Naive thymus-derived CD4-positive, alpha-beta T cell (primary cell): ENCODE measurements around the gene CCDC126. TPM values are rescaled to one million over a fixed set of nuclear protein-coding genes. Genes with fewer than 3 reads are reported as not detected.
"Not testable (repeated sequence)": the region's sequence is repeated elsewhere in the genome, so short reads cannot be mapped to it uniquely, and the experiment has no call there.

ENCODE experiments used
- ATAC-seq: fragments of 150-1000 bp; cut with Tn5 transposase; 2 replicates; pipeline ENCODE4 v1.10.0; 2021; ENCODE audit warnings: mild to moderate bottlenecking, moderate library complexity
- CTCF ChIA-PET: fragments of 350-600 bp; sonication (Branson Sonifier 250); formaldehyde crosslinking; loops from one replicate; lab custom pipeline; 2021; ENCODE audit warnings: antibody characterized with exemption; lab: Charles Lee
- POLR2A ChIA-PET: fragments of 350-600 bp; sonication (Branson Sonifier 250); formaldehyde crosslinking; loops from one replicate; lab custom pipeline; 2021; ENCODE audit warnings: antibody characterized with exemption, inconsistent platforms; lab: Charles Lee
- DNase-seq, 9 donors: peaks; one replicate each; pipeline versions ENCODE4 v3.0.0 to v3.0.0-alpha.2; 2020 to 2022; ENCODE audit warnings: mixed read lengths in 1 of 9
- H3K27ac ChIP-seq: one replicate; pipeline ENCODE4 v1.7.0; 2013; ENCODE audit warnings: mild to moderate bottlenecking, low read depth, low read length, moderate library complexity
- H3K27me3 ChIP-seq, 2 donors: one replicate each; pipeline ENCODE4 v1.7.0; 2013; ENCODE audit warnings: low read length in 2 of 2, mild to moderate bottlenecking in 2 of 2, moderate library complexity in 2 of 2; ENCODE audit not compliant: control insufficient read depth in 2 of 2, insufficient read depth in 2 of 2
- H3K36me3 ChIP-seq, 3 experiments: 1 replicate in 2 of 3; 2 replicates in 1 of 3; pipeline ENCODE4 v1.7.0; 2013; ENCODE audit warnings: low read length in 3 of 3, mild to moderate bottlenecking in 3 of 3, moderate library complexity in 1 of 3; ENCODE audit not compliant: insufficient read depth in 3 of 3, control insufficient read depth in 2 of 3
- H3K4me1 ChIP-seq, 2 donors: one replicate each; pipeline ENCODE4 v1.7.0; 2013; ENCODE audit warnings: low read length in 2 of 2, mild to moderate bottlenecking in 2 of 2, moderate library complexity in 1 of 2; ENCODE audit not compliant: control insufficient read depth in 2 of 2, insufficient read depth in 2 of 2
- H3K4me3 ChIP-seq: 2 replicates; pipeline ENCODE4 v1.7.0; 2013; ENCODE audit warnings: mild to moderate bottlenecking, low read length
- H3K9me3 ChIP-seq, 3 experiments: 1 replicate in 2 of 3; 2 replicates in 1 of 3; pipeline ENCODE4 v1.7.0; 2013; ENCODE audit warnings: low read length in 3 of 3; ENCODE audit not compliant: control insufficient read depth in 2 of 3
- H3K27ac Mint-ChIP-seq, 9 donors: one replicate each; pipeline ENCODE4 v1.8.0; 2020 to 2022; ENCODE audit warnings: mixed read lengths in 9 of 9, mild to moderate bottlenecking in 8 of 9, moderate library complexity in 5 of 9, inconsistent platforms in 2 of 9
- H3K27me3 Mint-ChIP-seq, 5 donors: one replicate each; pipeline ENCODE4 v1.8.0; 2021 to 2022; ENCODE audit warnings: mixed read lengths in 5 of 5, mild to moderate bottlenecking in 1 of 5
- H3K36me3 Mint-ChIP-seq, 5 donors: one replicate each; pipeline ENCODE4 v1.8.0; 2020 to 2022; ENCODE audit warnings: mixed read lengths in 5 of 5, mild to moderate bottlenecking in 3 of 5, inconsistent platforms in 1 of 5
- H3K4me1 Mint-ChIP-seq, 7 donors: one replicate each; pipeline ENCODE4 v1.8.0; 2020 to 2022; ENCODE audit warnings: mixed read lengths in 7 of 7, mild to moderate bottlenecking in 3 of 7, inconsistent platforms in 1 of 7
- H3K4me3 Mint-ChIP-seq, 10 donors: one replicate each; pipeline ENCODE4 v1.8.0; 2020 to 2022; ENCODE audit warnings: mild to moderate bottlenecking in 10 of 10, mixed read lengths in 10 of 10, moderate library complexity in 6 of 10, inconsistent platforms in 2 of 10
- H3K9me3 Mint-ChIP-seq, 11 donors: one replicate each; pipeline ENCODE4 v1.8.0; 2020 to 2022; ENCODE audit warnings: mixed read lengths in 11 of 11, mild to moderate bottlenecking in 4 of 11, inconsistent platforms in 1 of 11, moderate library complexity in 1 of 11
- intact Hi-C, 2 donors: fragments of 100-400 bp; cut with micrococcal nuclease; formaldehyde crosslinking; loops; one replicate each; pipeline ENCODE4 v1.15.1; 2023
- polyA plus RNA-seq, 2 donors: library from polyadenylated mRNA; unstranded; fragments of 300-500 nt; fragmentation: Illumina TruSeq; gene quantifications; one replicate each; pipeline ENCODE4 v1.2.3, GENCODE V29; 2021
- total RNA-seq, 6 experiments: library from RNA in 5 of 6; stranded (reverse) in 5 of 6; gene quantifications; 1 replicate in 5 of 6; 2 replicates in 1 of 6; pipeline ENCODE4 v1.2.3 and lab custom pipeline; 2021 to 2026

Gene CCDC126, protein sequence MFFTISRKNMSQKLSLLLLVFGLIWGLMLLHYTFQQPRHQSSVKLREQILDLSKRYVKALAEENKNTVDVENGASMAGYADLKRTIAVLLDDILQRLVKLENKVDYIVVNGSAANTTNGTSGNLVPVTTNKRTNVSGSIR
- 10 to 100 TPM in 3 of 5 experiments, 1 to 10 TPM in 2; 7.0 to 24.7 (median 17.1) TPM for total RNA-seq
- 10 to 100 TPM; 12.3 to 16.8 TPM for polyA plus RNA-seq
- 5.4 reads per million, percentile 25 among the genes with 10 or more reads in this experiment for total RNA-seq (lab: John Stamatoyannopoulos, UW)

- Mint-ChIP-seq H3K27me3 (peaks cover 0 to 7% (median 4%) of the 10 kb centered on the region in 5 donors), H3K9me3 (peaks cover 0 to 2% (median 0%) of the 10 kb centered on the region in 11 donors), H3K4me3 (peak within 1 kb of the TSS; percentile 86 to 98 (median 94)), H3K4me1 (peaks cover 34 to 52% (median 39%) of the 10 kb centered on the region in 7 donors), H3K36me3 (peaks cover 0 to 5% (median 0%) of the 10 kb centered on the region in 5 donors), H3K27ac (peak within 1 kb of the TSS; percentile 59 to 86 (median 80))
- peak; percentile 64 to 83 (median 76) for DNase-seq
- Histone ChIP-seq H3K36me3 (peaks cover 0 to 4% (median 0%) of the 10 kb centered on the region in 3 experiments), H3K27me3 (no peaks in the 10 kb centered on the region), H3K9me3 (no peaks in the 10 kb centered on the region), H3K4me1 (peaks cover 9 to 13% of the 10 kb centered on the region in 2 donors), H3K27ac (peak within 1 kb of the TSS; percentile 74), H3K4me3 (peak within 1 kb of the TSS; percentile 93)
- intact Hi-C loops = loop anchor here (1.0 to 10.0 kb wide), 23 partner anchors 8 to 1664 kb away; partner anchors contain the start of genes CYCS (in 2 of the 2), FAM221A (in 2 of the 2), KLHL7 (in 2 of the 2) and PALS2 (in 2 of the 2)
- peak; percentile 98 for ATAC-seq
- POLR2A ChIA-PET = interaction anchor here (0.5 to 1.8 kb wide), 6 partner anchors 11 to 1431 kb away, joined by 3 to 5 read pairs (median 4); partner anchors contain the start of gene FAM221A
- CTCF ChIA-PET = interaction anchor here (0.7 to 1.6 kb wide), 7 partner anchors 10 to 116 kb away, joined by 3 to 4 read pairs (median 3); no protein-coding TSS in a partner anchor
Measured at GRCh38 chr7:23597094-23598091, at the start of gene CCDC126. TSS of gene CCDC126 (plus strand) at chr7:23597382. CDS start at chr7:23611316, 13,934 bp downstream.

- no peak for ATAC-seq
- CTCF ChIA-PET = interaction anchor here (0.6 to 2.0 kb wide), 6 partner anchors 10 to 275 kb away, joined by 5 to 9 read pairs (median 6); partner anchors contain the start of gene STK31
Measured at GRCh38 chr7:23547662-23548061, 49.5 kb upstream of the CCDC126 start.

GRCh38 chr7:23558303-23558702, 38.9 kb upstream of the CCDC126 start:
- Mint-ChIP-seq H3K4me1 (no peaks in the 10 kb centered on the region), H3K4me3 (no peak overlapping the region), H3K9me3 (peaks cover 0 to 4% (median 0%) of the 10 kb centered on the region in 11 donors), H3K36me3 (peaks cover 0 to 5% (median 0%) of the 10 kb centered on the region in 5 donors), H3K27me3 (peaks cover 0 to 34% (median 0%) of the 10 kb centered on the region in 5 donors), H3K27ac (no peak overlapping the region)
- Histone ChIP-seq H3K4me3 (no peak overlapping the region), H3K36me3 (no peaks in the 10 kb centered on the region), H3K27me3 (no peaks in the 10 kb centered on the region), H3K27ac (no peak overlapping the region), H3K9me3 (no peaks in the 10 kb centered on the region), H3K4me1 (no peaks in the 10 kb centered on the region)
- ChIA-PET POLR2A (no interaction called here), CTCF (no interaction called here)
- ATAC-seq (no peak), DNase-seq (no peak)
- intact Hi-C loops = no loop called here

More at GRCh38 chr7:23547662-23548061, 49.5 kb upstream of the CCDC126 start:
- no peaks in the 10 kb centered on the region for H3K27me3 ChIP-seq
- no peak overlapping the region for H3K4me3 ChIP-seq
- Mint-ChIP-seq H3K9me3 (peaks cover 0 to 3% (median 0%) of the 10 kb centered on the region in 11 donors), H3K27me3 (peaks cover 0 to 5% (median 0%) of the 10 kb centered on the region in 5 donors), H3K27ac (no peak overlapping the region), H3K4me3 (no peak overlapping the region), H3K4me1 (peaks cover 0 to 14% (median 5%) of the 10 kb centered on the region in 7 donors), H3K36me3 (no peaks in the 10 kb centered on the region)
- no peak for DNase-seq
- POLR2A ChIA-PET = no interaction called here
- intact Hi-C loops = loop anchor here (1.0 to 10.0 kb wide), 15 partner anchors 15 to 1547 kb away; partner anchors contain the start of genes CCDC126 (in 2 of the 2), PALS2 (in 2 of the 2) and MALSU1 (in 1 of the 2)
- no peaks in the 10 kb centered on the region for H3K4me1 ChIP-seq
- no peaks in the 10 kb centered on the region for H3K36me3 ChIP-seq
- no peak overlapping the region for H3K27ac ChIP-seq
- no peaks in the 10 kb centered on the region for H3K9me3 ChIP-seq

DNA sequence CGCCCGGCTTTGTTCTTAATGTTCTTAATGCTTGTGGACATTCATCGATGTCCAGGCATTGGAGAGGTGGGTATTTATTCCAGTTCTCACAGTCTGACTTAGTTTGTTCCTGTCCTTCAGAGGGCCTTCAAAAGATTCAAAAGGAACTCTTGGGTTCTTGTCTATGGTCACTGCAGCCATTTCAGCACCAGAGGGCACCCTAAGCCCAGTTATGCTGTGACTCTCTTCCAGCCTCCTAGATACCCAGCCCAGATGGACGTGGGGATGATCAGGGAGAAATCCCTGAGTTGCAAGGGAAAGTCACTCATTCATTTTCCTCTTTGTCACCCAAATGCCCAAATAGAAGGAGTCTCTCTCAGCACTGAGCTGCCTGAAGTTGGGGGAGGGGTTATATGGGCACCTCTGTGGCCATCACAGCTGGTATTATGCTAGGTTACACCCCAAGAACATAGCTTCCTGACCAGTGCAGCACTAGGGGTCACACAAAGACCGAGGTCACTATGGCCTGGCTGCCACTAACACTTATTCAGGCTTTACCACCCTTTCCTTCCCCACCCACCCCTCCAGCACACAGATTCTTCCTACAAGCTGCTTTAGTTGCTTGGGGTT, 26.5 kb upstream of the CCDC126 start:
- Histone ChIP-seq H3K27ac (no peak overlapping the region), H3K4me1 (no peaks in the 10 kb centered on the region), H3K9me3 (no peaks in the 10 kb centered on the region), H3K27me3 (peaks cover 0 to 3% of the 10 kb centered on the region in 2 donors), H3K4me3 (no peak overlapping the region), H3K36me3 (no peaks in the 10 kb centered on the region)
- ATAC-seq (peak; percentile 83), DNase-seq (peak; percentile 19 to 68 (median 54))
- Mint-ChIP-seq H3K9me3 (peaks cover 0 to 2% (median 0%) of the 10 kb centered on the region in 11 donors), H3K4me1 (peaks cover 0 to 5% (median 0%) of the 10 kb centered on the region in 7 donors), H3K4me3 (no peak overlapping the region), H3K27ac (no peak overlapping the region), H3K36me3 (no peaks in the 10 kb centered on the region), H3K27me3 (peaks cover 4 to 24% (median 12%) of the 10 kb centered on the region in 5 donors)
- intact Hi-C loops = loop anchor here (1.0 to 10.0 kb wide), 10 partner anchors 23 to 1528 kb away; no protein-coding TSS in a partner anchor
- ChIA-PET POLR2A (interaction anchor here (0.7 kb wide), 1 partner anchor 41 kb away, joined by 4 read pairs; no protein-coding TSS in a partner anchor), CTCF (interaction anchor here (0.6 to 3.5 kb wide), 12 partner anchors 23 to 1096 kb away, joined by 3 to 34 read pairs (median 4); no protein-coding TSS in a partner anchor)

DNA sequence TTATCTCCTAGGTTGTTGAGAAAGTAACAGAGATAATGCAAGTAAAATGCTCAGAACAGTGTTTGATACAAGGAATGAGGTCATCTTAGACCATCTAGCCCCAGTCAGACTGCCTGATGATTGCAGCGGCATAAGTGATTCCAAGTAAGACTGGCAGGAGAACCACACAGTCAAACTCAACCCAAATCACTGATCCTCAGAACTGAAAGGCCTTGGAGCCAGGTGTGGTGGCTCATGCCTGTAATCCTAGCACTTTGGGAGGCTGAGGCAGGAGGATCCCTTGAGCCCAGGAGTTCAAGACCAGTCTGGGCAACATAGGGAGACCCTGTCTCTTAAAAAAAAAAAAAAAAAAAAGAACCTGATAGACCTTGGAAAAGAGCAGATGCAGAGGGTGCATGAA, 15.2 kb upstream of the CCDC126 start:
- H3K4me3 Mint-ChIP-seq, H3K4me1 Mint-ChIP-seq, CTCF ChIA-PET, H3K27ac ChIP-seq, H3K9me3 ChIP-seq, ATAC-seq, H3K27me3 Mint-ChIP-seq, H3K4me3 ChIP-seq, H3K36me3 Mint-ChIP-seq, H3K27me3 ChIP-seq, H3K36me3 ChIP-seq, DNase-seq, H3K4me1 ChIP-seq, H3K9me3 Mint-ChIP-seq: not testable (repeated sequence)
- intact Hi-C loops = loop anchor here in 1 of 2 donors (2.0 kb wide), 1 partner anchor 19 kb away; no protein-coding TSS in a partner anchor
- H3K27ac Mint-ChIP-seq = peak overlapping the region in 1 of 9 donors; percentile 10
- POLR2A ChIA-PET = interaction anchor here (0.6 kb wide), 1 partner anchor 18 kb away, joined by 3 read pairs; no protein-coding TSS in a partner anchor
